ENCODE data around the gene CAMSAP2. TPM values are rescaled to one million over a fixed set of nuclear protein-coding genes. Genes with fewer than 3 reads are reported as not detected.

Gene CAMSAP2
- total RNA-seq, 1 experiment from 2014 or later = 30.3 TPM

- peak overlapping the region; percentile 88 for H3K27ac Mint-ChIP-seq (ENCODE audit: unreplicated experiment)
- H3K4me3 Mint-ChIP-seq (ENCODE audit: low read depth, unreplicated experiment) = peak overlapping the region; percentile 92
- peak; percentile 80 for DNase-seq
- peaks cover 29% of the 10 kb centered on the region for H3K36me3 Mint-ChIP-seq (ENCODE audit: insufficient read depth, unreplicated experiment)
- intact Hi-C loops (cut with micrococcal nuclease; ENCODE audit: unreplicated experiment) = no loop called here
- CTCF ChIA-PET = interaction anchor here (1.0 to 1.6 kb wide), 2 partner anchors 12 to 69 kb away, joined by 4 to 5 read pairs; partner anchors contain the start of gene DDX59
- TF ChIP-seq CTCF (IDR thresholded peaks at IDR 0.05; ENCODE audit: unreplicated experiment) = no peak
- H3K9me3 Mint-ChIP-seq (ENCODE audit: low read depth, unreplicated experiment) = no peaks in the 10 kb centered on the region
- no peaks in the 10 kb centered on the region for H3K27me3 Mint-ChIP-seq (ENCODE audit: unreplicated experiment)
- peaks cover 25% of the 10 kb centered on the region for H3K4me1 Mint-ChIP-seq (ENCODE audit: low read depth, unreplicated experiment)
- no TSS peak for BruUV-seq (replicated peaks)
These were observed 407 bp downstream of the CAMSAP2 start for GRCh38 chr1:200738949-200739651.

GRCh38 chr1:200739702-200740570, 1.2 kb downstream of the CAMSAP2 start:
- Mint-ChIP-seq H3K4me1 (ENCODE audit: low read depth, unreplicated experiment) (peaks cover 33% of the 10 kb centered on the region), H3K27ac (ENCODE audit: unreplicated experiment) (peak overlapping the region; percentile 66), H3K36me3 (ENCODE audit: insufficient read depth, unreplicated experiment) (peaks cover 29% of the 10 kb centered on the region), H3K27me3 (ENCODE audit: unreplicated experiment) (no peaks in the 10 kb centered on the region), H3K9me3 (ENCODE audit: low read depth, unreplicated experiment) (no peaks in the 10 kb centered on the region), H3K4me3 (ENCODE audit: low read depth, unreplicated experiment) (peak overlapping the region; percentile 92)
- CTCF ChIA-PET = interaction anchor here (0.5 kb wide), 1 partner anchor 56 kb away, joined by 3 read pairs; no protein-coding TSS in a partner anchor
- BruUV-seq (replicated peaks) = TSS peak; percentile 35
- DNase-seq = peak; percentile 39
- intact Hi-C loops (cut with micrococcal nuclease; ENCODE audit: unreplicated experiment) = loop anchor here (2.0 to 5.0 kb wide), 3 partner anchors 63 to 117 kb away; partner anchors contain the start of gene DDX59
- TF ChIP-seq CTCF (IDR thresholded peaks at IDR 0.05; ENCODE audit: unreplicated experiment) = no peak

GRCh38 chr1:200740571-200741208, 2.0 kb downstream of the CAMSAP2 start:
- intact Hi-C loops (cut with micrococcal nuclease; ENCODE audit: unreplicated experiment) = loop anchor here (2.0 to 5.0 kb wide), 3 partner anchors 62 to 118 kb away; partner anchors contain the start of gene DDX59
- no peak for TF ChIP-seq CTCF (IDR thresholded peaks at IDR 0.05; ENCODE audit: unreplicated experiment)

More at GRCh38 chr1:200740571-200741208, 2.0 kb downstream of the CAMSAP2 start:
- DNase-seq = no peak
- no peaks in the 10 kb centered on the region for H3K27me3 Mint-ChIP-seq (ENCODE audit: unreplicated experiment)
- CTCF ChIA-PET = interaction anchor here (0.5 to 1.1 kb wide), 2 partner anchors 11 to 57 kb away, joined by 3 read pairs; no protein-coding TSS in a partner anchor
- no peaks in the 10 kb centered on the region for H3K9me3 Mint-ChIP-seq (ENCODE audit: low read depth, unreplicated experiment)
- peak overlapping the region; percentile 92 for H3K4me3 Mint-ChIP-seq (ENCODE audit: low read depth, unreplicated experiment)
- BruUV-seq (replicated peaks) = no TSS peak
- peaks cover 29% of the 10 kb centered on the region for H3K36me3 Mint-ChIP-seq (ENCODE audit: insufficient read depth, unreplicated experiment)
- peaks cover 33% of the 10 kb centered on the region for H3K4me1 Mint-ChIP-seq (ENCODE audit: low read depth, unreplicated experiment)
- H3K27ac Mint-ChIP-seq (ENCODE audit: unreplicated experiment) = no peak overlapping the region

Measured in Calu3 (cell line).